Measurements from ENCODE around the gene RANBP1.

Gene RANBP1

GRCh38 chr22:20080776-20081654 is 34.9 kb upstream of the RANBP1 start:
- peak overlapping the region; percentile 53 for H3K27ac ChIP-seq (ENCODE audit: low read depth, low read length)
- peak overlapping the region; percentile 63 to 89 (median 73) for H3K4me3 ChIP-seq (ENCODE audit: low read depth in 1 of 5, low read length in 5 of 5)
- peaks cover 0 to 5% (median 3%) of the 10 kb centered on the region in 5 donors for H3K36me3 ChIP-seq (ENCODE audit: control insufficient read depth in 5 of 5, insufficient read depth in 5 of 5, low read length in 5 of 5)
- peaks cover 13 to 53% (median 41%) of the 10 kb centered on the region in 5 donors for H3K4me1 ChIP-seq (ENCODE audit: control insufficient read depth in 5 of 5, insufficient read depth in 5 of 5, low read length in 5 of 5)
- H3K27me3 ChIP-seq (ENCODE audit: control insufficient read depth in 5 of 5, insufficient read depth in 4 of 5, low read length in 5 of 5), result no peaks in the 10 kb centered on the region
- H3K9ac ChIP-seq (ENCODE audit: low read length in 5 of 5), result peak overlapping the region; percentile 7 to 97 (median 83)
- no peaks in the 10 kb centered on the region for H3K9me3 ChIP-seq (ENCODE audit: control insufficient read depth in 5 of 5, low read length in 5 of 5)

- H3K4me1 ChIP-seq (ENCODE audit: control insufficient read depth in 5 of 5, insufficient read depth in 5 of 5, low read length in 5 of 5), result peaks cover 13 to 53% (median 41%) of the 10 kb centered on the region in 5 donors
- H3K27me3 ChIP-seq (ENCODE audit: control insufficient read depth in 5 of 5, insufficient read depth in 4 of 5, low read length in 5 of 5), result no peaks in the 10 kb centered on the region
- H3K4me3 ChIP-seq (ENCODE audit: low read depth in 1 of 5, low read length in 5 of 5), result no peak overlapping the region
- H3K9ac ChIP-seq (ENCODE audit: low read length in 5 of 5), result peak overlapping the region in 4 of 5 donors; percentile 10 to 58 (median 27)
- H3K36me3 ChIP-seq (ENCODE audit: control insufficient read depth in 5 of 5, insufficient read depth in 5 of 5, low read length in 5 of 5), result peaks cover 0 to 27% (median 26%) of the 10 kb centered on the region in 5 donors
- H3K9me3 ChIP-seq (ENCODE audit: control insufficient read depth in 5 of 5, low read length in 5 of 5), result no peaks in the 10 kb centered on the region
- no peak overlapping the region for H3K27ac ChIP-seq (ENCODE audit: low read depth, low read length)
Observed at GRCh38 chr22:20083157-20083890, 32.6 kb upstream of the RANBP1 start.

DNA sequence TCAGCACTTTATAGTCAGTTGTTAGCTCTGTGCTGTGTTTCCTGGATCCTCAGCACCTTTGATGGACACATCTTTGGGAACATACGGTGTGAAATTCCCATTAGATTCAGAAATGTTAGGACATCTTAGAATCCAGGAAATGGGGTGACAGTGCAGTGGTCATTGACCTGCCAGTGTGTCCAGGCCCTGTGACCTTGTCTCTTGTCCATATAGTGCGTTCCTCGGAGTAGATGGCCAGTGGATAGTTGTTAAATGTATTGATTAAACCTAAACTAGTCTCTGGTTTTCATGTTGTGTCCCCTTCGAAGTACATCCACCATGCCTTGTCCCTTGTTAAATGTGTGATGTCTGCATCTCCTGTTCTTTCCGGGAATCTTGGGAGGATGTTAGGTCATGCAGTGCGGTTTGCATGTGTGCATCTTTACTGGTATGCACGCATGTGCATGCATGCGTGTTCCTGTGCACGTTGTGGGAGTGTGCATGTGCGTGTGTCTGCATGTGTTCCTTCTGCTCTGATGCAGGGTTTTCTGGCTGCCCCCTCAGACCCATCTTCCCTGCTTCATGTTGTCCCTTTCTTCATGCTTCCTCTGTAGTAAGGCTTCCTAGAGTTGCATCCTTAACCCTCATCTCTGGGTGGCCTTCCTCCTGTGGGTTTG is 31.9 kb upstream of the RANBP1 start:
- H3K27ac ChIP-seq (ENCODE audit: low read depth, low read length), result no peak overlapping the region
- peak overlapping the region in 1 of 5 donors; percentile 33 for H3K9ac ChIP-seq (ENCODE audit: low read length in 5 of 5)
- H3K27me3 ChIP-seq (ENCODE audit: control insufficient read depth in 5 of 5, insufficient read depth in 4 of 5, low read length in 5 of 5), result no peaks in the 10 kb centered on the region
- H3K36me3 ChIP-seq (ENCODE audit: control insufficient read depth in 5 of 5, insufficient read depth in 5 of 5, low read length in 5 of 5), result peaks cover 0 to 34% (median 33%) of the 10 kb centered on the region in 5 donors
- H3K4me3 ChIP-seq (ENCODE audit: low read depth in 1 of 5, low read length in 5 of 5), result no peak overlapping the region
- H3K4me1 ChIP-seq (ENCODE audit: control insufficient read depth in 5 of 5, insufficient read depth in 5 of 5, low read length in 5 of 5), result peaks cover 13 to 53% (median 41%) of the 10 kb centered on the region in 5 donors
- no peaks in the 10 kb centered on the region for H3K9me3 ChIP-seq (ENCODE audit: control insufficient read depth in 5 of 5, low read length in 5 of 5)

DNA sequence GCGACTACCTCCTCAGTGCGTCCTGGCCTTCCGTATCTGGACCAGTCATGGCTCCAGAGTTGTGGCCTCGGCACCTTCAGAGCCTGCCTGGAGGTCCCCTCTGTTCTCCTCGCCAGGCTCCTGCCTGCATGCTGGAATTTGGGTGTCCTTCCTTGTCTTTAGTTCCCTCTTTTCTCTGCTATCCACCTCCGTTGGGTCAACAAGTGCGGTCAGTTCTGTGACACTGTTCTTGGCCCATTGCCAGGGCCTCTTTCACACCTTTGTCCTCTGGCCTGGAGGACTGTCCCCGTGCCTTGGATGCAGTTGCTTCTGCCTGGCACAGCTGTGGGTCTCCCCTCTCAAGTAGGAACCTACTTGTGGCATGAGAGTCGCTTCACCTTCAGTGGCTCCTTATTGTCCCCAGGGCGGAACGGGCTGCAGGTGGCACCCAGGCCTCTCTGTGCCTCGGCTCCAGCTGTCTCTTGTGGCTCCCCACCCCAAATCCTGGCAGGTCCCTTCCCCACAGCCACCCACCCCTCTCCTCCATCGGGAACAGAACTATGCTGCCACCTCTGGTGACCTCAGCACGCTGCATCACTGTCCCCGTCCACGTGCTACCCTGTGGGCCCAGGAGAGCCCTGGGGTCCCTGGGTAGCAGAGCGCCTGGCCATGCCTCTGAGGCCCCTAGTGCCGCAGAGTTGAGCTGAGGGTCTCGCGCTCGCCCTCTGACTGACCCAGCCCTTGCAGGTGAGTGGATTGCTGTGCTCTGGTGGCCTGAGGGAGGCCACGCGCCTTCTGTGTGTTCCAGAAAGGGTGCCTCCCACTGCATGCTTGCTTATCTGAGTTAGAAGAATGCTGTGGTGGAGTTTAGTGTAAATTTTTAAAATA is 31.1 kb upstream of the RANBP1 start:
- Histone ChIP-seq H3K9me3 (ENCODE audit: control insufficient read depth in 5 of 5, low read length in 5 of 5) (no peaks in the 10 kb centered on the region), H3K27ac (ENCODE audit: low read depth, low read length) (no peak overlapping the region), H3K27me3 (ENCODE audit: control insufficient read depth in 5 of 5, insufficient read depth in 4 of 5, low read length in 5 of 5) (no peaks in the 10 kb centered on the region), H3K4me1 (ENCODE audit: control insufficient read depth in 5 of 5, insufficient read depth in 5 of 5, low read length in 5 of 5) (peaks cover 13 to 46% (median 41%) of the 10 kb centered on the region in 5 donors), H3K36me3 (ENCODE audit: control insufficient read depth in 5 of 5, insufficient read depth in 5 of 5, low read length in 5 of 5) (peaks cover 0 to 42% (median 41%) of the 10 kb centered on the region in 5 donors), H3K4me3 (ENCODE audit: low read depth in 1 of 5, low read length in 5 of 5) (no peak overlapping the region), H3K9ac (ENCODE audit: low read length in 5 of 5) (no peak overlapping the region)

DNA sequence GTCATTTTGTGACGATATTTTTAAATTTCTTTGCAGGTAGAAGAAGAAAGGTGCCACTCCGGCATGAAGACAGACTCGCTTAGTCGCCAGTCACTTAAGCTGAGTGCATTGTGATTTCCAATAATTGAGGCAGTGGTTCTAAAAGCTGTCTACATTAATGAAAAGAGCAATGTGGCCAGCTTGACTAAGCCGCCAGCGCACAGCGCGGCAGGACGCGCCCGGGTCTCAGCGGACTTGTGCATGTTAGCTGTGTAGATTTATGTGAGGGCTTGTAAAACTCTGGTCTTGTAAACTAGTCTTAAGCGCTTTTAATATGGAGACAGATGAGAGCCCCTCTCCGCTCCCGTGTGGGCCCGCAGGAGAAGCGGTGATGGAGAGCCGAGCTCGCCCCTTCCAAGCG is 30.3 kb upstream of the RANBP1 start:
- no peak overlapping the region for H3K4me3 ChIP-seq (ENCODE audit: low read depth in 1 of 5, low read length in 5 of 5)
- no peak overlapping the region for H3K27ac ChIP-seq (ENCODE audit: low read depth, low read length)
- H3K36me3 ChIP-seq (ENCODE audit: control insufficient read depth in 5 of 5, insufficient read depth in 5 of 5, low read length in 5 of 5), result peaks cover 3 to 51% (median 49%) of the 10 kb centered on the region in 5 donors

GRCh38 chr22:20086101-20086599 is 29.8 kb upstream of the RANBP1 start:
- no peak overlapping the region for H3K4me3 ChIP-seq (ENCODE audit: low read depth in 1 of 5, low read length in 5 of 5)
- H3K9ac ChIP-seq (ENCODE audit: low read length in 5 of 5), result no peak overlapping the region
- H3K36me3 ChIP-seq (ENCODE audit: control insufficient read depth in 5 of 5, insufficient read depth in 5 of 5, low read length in 5 of 5), result peaks cover 3 to 56% (median 54%) of the 10 kb centered on the region in 5 donors
- H3K9me3 ChIP-seq (ENCODE audit: control insufficient read depth in 5 of 5, low read length in 5 of 5), result no peaks in the 10 kb centered on the region
- H3K27ac ChIP-seq (ENCODE audit: low read depth, low read length), result no peak overlapping the region
- H3K4me1 ChIP-seq (ENCODE audit: control insufficient read depth in 5 of 5, insufficient read depth in 5 of 5, low read length in 5 of 5), result peaks cover 9 to 39% (median 34%) of the 10 kb centered on the region in 5 donors
- no peaks in the 10 kb centered on the region for H3K27me3 ChIP-seq (ENCODE audit: control insufficient read depth in 5 of 5, insufficient read depth in 4 of 5, low read length in 5 of 5)

More for the DNA sequence above, 30.3 kb upstream of the RANBP1 start:
- no peaks in the 10 kb centered on the region for H3K27me3 ChIP-seq (ENCODE audit: control insufficient read depth in 5 of 5, insufficient read depth in 4 of 5, low read length in 5 of 5)
- H3K4me1 ChIP-seq (ENCODE audit: control insufficient read depth in 5 of 5, insufficient read depth in 5 of 5, low read length in 5 of 5), result peaks cover 13 to 44% (median 39%) of the 10 kb centered on the region in 5 donors
- H3K9ac ChIP-seq (ENCODE audit: low read length in 5 of 5), result no peak overlapping the region
- no peaks in the 10 kb centered on the region for H3K9me3 ChIP-seq (ENCODE audit: control insufficient read depth in 5 of 5, low read length in 5 of 5)

GRCh38 chr22:20086763-20087162 is 29.1 kb upstream of the RANBP1 start:
- H3K9me3 ChIP-seq (ENCODE audit: control insufficient read depth in 5 of 5, low read length in 5 of 5), result no peaks in the 10 kb centered on the region
- peaks cover 7 to 33% (median 27%) of the 10 kb centered on the region in 5 donors for H3K4me1 ChIP-seq (ENCODE audit: control insufficient read depth in 5 of 5, insufficient read depth in 5 of 5, low read length in 5 of 5)
- H3K9ac ChIP-seq (ENCODE audit: low read length in 5 of 5), result no peak overlapping the region
- H3K27me3 ChIP-seq (ENCODE audit: control insufficient read depth in 5 of 5, insufficient read depth in 4 of 5, low read length in 5 of 5), result no peaks in the 10 kb centered on the region
- no peak overlapping the region for H3K27ac ChIP-seq (ENCODE audit: low read depth, low read length)
- H3K4me3 ChIP-seq (ENCODE audit: low read depth in 1 of 5, low read length in 5 of 5), result no peak overlapping the region
- H3K36me3 ChIP-seq (ENCODE audit: control insufficient read depth in 5 of 5, insufficient read depth in 5 of 5, low read length in 5 of 5), result peaks cover 3 to 62% (median 60%) of the 10 kb centered on the region in 5 donors

DNA sequence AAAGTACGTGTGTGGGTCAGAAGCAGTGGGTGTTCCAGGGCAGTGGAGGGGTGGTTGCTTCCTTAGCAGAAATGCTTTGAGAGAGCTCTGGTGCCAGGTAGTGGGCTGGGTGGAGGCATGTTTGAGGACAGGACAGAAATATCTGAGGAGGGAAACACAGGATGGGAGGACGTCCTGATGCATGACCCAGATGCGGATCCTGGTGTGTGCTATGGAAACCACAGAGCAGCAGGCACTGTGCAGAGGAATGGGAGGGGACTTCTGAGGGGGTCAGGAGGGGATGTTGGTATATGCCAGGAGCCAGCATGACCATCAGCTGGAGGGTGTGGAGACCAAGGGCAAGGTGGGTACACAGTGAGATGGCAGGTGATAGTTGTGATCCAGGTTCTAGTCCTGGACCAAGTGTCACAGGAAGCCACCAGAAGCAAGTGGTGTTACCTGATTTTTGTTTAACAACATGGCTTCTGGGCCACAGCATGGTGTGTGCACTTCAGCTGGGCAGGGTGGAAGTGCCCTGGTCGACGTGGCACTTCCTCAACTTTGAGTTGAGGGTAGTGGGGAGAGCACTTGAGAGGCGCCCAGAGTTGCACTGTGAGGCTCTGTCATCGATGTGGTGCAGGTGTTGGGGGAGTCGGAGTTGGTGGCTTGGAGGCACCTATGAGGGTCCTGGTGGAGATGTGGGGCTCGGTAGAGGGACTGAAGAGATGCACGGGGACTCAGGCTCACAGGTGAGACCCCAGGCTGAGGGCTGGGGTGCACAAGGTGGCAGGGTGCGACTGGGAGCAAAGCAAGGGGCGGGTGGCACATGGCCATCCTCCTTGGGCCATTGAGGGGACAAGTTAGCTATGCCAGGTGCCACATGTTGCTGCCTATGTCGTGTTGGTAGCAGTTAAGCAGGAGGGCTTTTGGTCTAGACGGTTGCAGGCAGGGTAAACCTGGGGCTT is 28.3 kb upstream of the RANBP1 start:
- Histone ChIP-seq H3K27me3 (ENCODE audit: control insufficient read depth in 5 of 5, insufficient read depth in 4 of 5, low read length in 5 of 5) (no peaks in the 10 kb centered on the region), H3K4me1 (ENCODE audit: control insufficient read depth in 5 of 5, insufficient read depth in 5 of 5, low read length in 5 of 5) (peaks cover 6 to 26% (median 24%) of the 10 kb centered on the region in 5 donors), H3K27ac (ENCODE audit: low read depth, low read length) (no peak overlapping the region), H3K9me3 (ENCODE audit: control insufficient read depth in 5 of 5, low read length in 5 of 5) (no peaks in the 10 kb centered on the region), H3K4me3 (ENCODE audit: low read depth in 1 of 5, low read length in 5 of 5) (no peak overlapping the region), H3K36me3 (ENCODE audit: control insufficient read depth in 5 of 5, insufficient read depth in 5 of 5, low read length in 5 of 5) (peaks cover 3 to 70% (median 69%) of the 10 kb centered on the region in 5 donors), H3K9ac (ENCODE audit: low read length in 5 of 5) (no peak overlapping the region)
